ENCODE results near the gene DAAM1. TPM values are rescaled to one million over a fixed set of nuclear protein-coding genes. Genes with fewer than 3 reads are reported as not detected.
A peak's percentile ranks its signal among the peaks of the same experiment; 100 is the strongest.

Gene DAAM1
- polyA plus RNA-seq, 1 donor (not counting 4 experiments of a cell fraction or from before 2014, with no cell fraction given) = 44.6 TPM

GRCh38 chr14:59275668-59276067, 87.2 kb downstream of the DAAM1 start:
- Histone ChIP-seq H3K27me3 (ENCODE audit: control insufficient read depth, extremely low read depth, insufficient read depth, low read length) (no peaks in the 10 kb centered on the region), H3K27ac (ENCODE audit: control insufficient read depth, insufficient read depth, low read length) (peak overlapping the region; percentile 74), H3K4me2 (ENCODE audit: control insufficient read depth, extremely low read depth, insufficient read depth, low read depth, low read length) (peak overlapping the region; percentile 55), H3K9me3 (ENCODE audit: control insufficient read depth, low read depth, low read length) (no peaks in the 10 kb centered on the region), H4K20me1 (ENCODE audit: control insufficient read depth, extremely low read depth, insufficient read depth, low read length) (no peaks in the 10 kb centered on the region), H3K36me3 (ENCODE audit: control insufficient read depth in 2 of 2, extremely low read depth in 1 of 2, insufficient read depth in 2 of 2, low read length in 2 of 2) (no peaks in the 10 kb centered on the region), H3K9ac (ENCODE audit: control insufficient read depth, extremely low read depth, insufficient read depth, low read length) (peak overlapping the region; percentile 3), H3K4me1 (ENCODE audit: control insufficient read depth, extremely low read depth, insufficient read depth, low read length) (peaks cover 55% of the 10 kb centered on the region), H2AFZ (ENCODE audit: control insufficient read depth, low read length) (no peak overlapping the region), H3K4me3 (ENCODE audit: control insufficient read depth in 2 of 3, extremely low read depth in 1 of 3, insufficient read depth in 2 of 3, low read depth in 1 of 3, low read length in 3 of 3) (no peak overlapping the region), H3K79me2 (ENCODE audit: control insufficient read depth, insufficient read depth, low read length) (no peaks in the 10 kb centered on the region), H3K9me1 (ENCODE audit: control insufficient read depth, extremely low read depth, insufficient read depth, low read length) (no peaks in the 10 kb centered on the region)
- dilution Hi-C loops (cut with MboI; ENCODE audit: extremely low pct_ligation_motif_present, low sequenced_read_pairs) = no loop called here
- DNase-seq (ENCODE audit: low read depth, low spot score) (no peak), FAIRE-seq (peak; percentile 80)
- no peak for TF ChIP-seq CTCF (optimal IDR thresholded peaks at IDR 0.05 in 1 of 3, IDR thresholded peaks at IDR 0.05 in 1 of 3, conservative IDR thresholded peaks at IDR 0.05 in 1 of 3; ENCODE audit: extremely low read depth in 1 of 3, insufficient read depth in 2 of 3, low read length in 3 of 3)
- no peak for TF ChIP-seq EZH2 (IDR thresholded peaks at IDR 0.05; ENCODE audit: low read length)

- TF ChIP-seq CTCF (optimal IDR thresholded peaks at IDR 0.05 in 1 of 3, IDR thresholded peaks at IDR 0.05 in 1 of 3, conservative IDR thresholded peaks at IDR 0.05 in 1 of 3; ENCODE audit: extremely low read depth in 1 of 3, insufficient read depth in 2 of 3, low read length in 3 of 3) (no peak), EZH2 (IDR thresholded peaks at IDR 0.05; ENCODE audit: low read length) (no peak)
- H4K20me1 ChIP-seq (ENCODE audit: control insufficient read depth, extremely low read depth, insufficient read depth, low read length) = no peaks in the 10 kb centered on the region
- DNase-seq (ENCODE audit: low read depth, low spot score) (no peak), FAIRE-seq (no peak)
- dilution Hi-C loops (cut with MboI; ENCODE audit: extremely low pct_ligation_motif_present, low sequenced_read_pairs) = no loop called here
- H3K9ac ChIP-seq (ENCODE audit: control insufficient read depth, extremely low read depth, insufficient read depth, low read length) = no peak overlapping the region
- H3K4me1 ChIP-seq (ENCODE audit: control insufficient read depth, extremely low read depth, insufficient read depth, low read length) = peaks cover 58% of the 10 kb centered on the region
- H3K9me1 ChIP-seq (ENCODE audit: control insufficient read depth, extremely low read depth, insufficient read depth, low read length) = no peaks in the 10 kb centered on the region
- H3K4me2 ChIP-seq (ENCODE audit: control insufficient read depth, extremely low read depth, insufficient read depth, low read depth, low read length) = no peak overlapping the region
- H3K9me3 ChIP-seq (ENCODE audit: control insufficient read depth, low read depth, low read length) = no peaks in the 10 kb centered on the region
- H3K27ac ChIP-seq (ENCODE audit: control insufficient read depth, insufficient read depth, low read length) = peak overlapping the region; percentile 74
- no peaks in the 10 kb centered on the region for H3K36me3 ChIP-seq (ENCODE audit: control insufficient read depth in 2 of 2, extremely low read depth in 1 of 2, insufficient read depth in 2 of 2, low read length in 2 of 2)
- no peaks in the 10 kb centered on the region for H3K79me2 ChIP-seq (ENCODE audit: control insufficient read depth, insufficient read depth, low read length)
- H3K27me3 ChIP-seq (ENCODE audit: control insufficient read depth, extremely low read depth, insufficient read depth, low read length) = no peaks in the 10 kb centered on the region
- no peak overlapping the region for H3K4me3 ChIP-seq (ENCODE audit: control insufficient read depth in 2 of 3, extremely low read depth in 1 of 3, insufficient read depth in 2 of 3, low read depth in 1 of 3, low read length in 3 of 3)
- H2AFZ ChIP-seq (ENCODE audit: control insufficient read depth, low read length) = no peak overlapping the region
Observed at GRCh38 chr14:59276235-59276634, 87.8 kb downstream of the DAAM1 start.
